GM12878 (cell line): Measurements from ENCODE around the gene STXBP2. TPM values are rescaled to one million over a fixed set of nuclear protein-coding genes. Genes with fewer than 3 reads are reported as not detected.

Experiments
- CREB1 ChIP-seq: IDR thresholded peaks from 2 replicates; pipeline ENCODE4 v1.6.1; 2012; ENCODE audit warnings: low read depth, mild to moderate bottlenecking, inconsistent platforms
- CUX1 ChIP-seq: IDR thresholded peaks from 2 replicates; pipeline ENCODE4 v1.6.1; 2012; ENCODE audit warnings: improper control_type of control experiment, low read depth, low read length; ENCODE audit not compliant: insufficient replicate concordance
- EED ChIP-seq: sonication (generic); IDR thresholded peaks from 2 replicates; pipeline ENCODE4 v1.6.1; 2016; ENCODE audit warnings: antibody characterized with exemption, low read depth
- EP300 ChIP-seq, 2 experiments: fragments of 150-350 bp in 1 of 2; IDR thresholded peaks; 2 replicates each; pipeline ENCODE4 v1.6.1; 2011 to 2012; ENCODE audit warnings: low read depth in 2 of 2, low read length in 2 of 2, borderline replicate concordance in 1 of 2, improper control_type of control experiment in 1 of 2, inconsistent platforms in 1 of 2; ENCODE audit not compliant: control insufficient read depth in 1 of 2
- FOXM1 ChIP-seq: IDR thresholded peaks from 2 replicates; pipeline ENCODE4 v1.6.1; 2012; ENCODE audit warnings: low read depth, mild to moderate bottlenecking, inconsistent platforms, low read length, moderate library complexity
- HDAC6 ChIP-seq: fragments of 200-600 bp; sonication (generic); IDR thresholded peaks from one replicate; pipeline ENCODE4 v1.8.0; 2017; ENCODE audit warnings: antibody characterized with exemption; ENCODE audit not compliant: unreplicated experiment
- IKZF2 ChIP-seq, 2 experiments: fragments of 450-650 bp; IDR thresholded peaks; 2 replicates each; pipeline ENCODE4 v1.6.1; 2017; ENCODE audit warnings: mild to moderate bottlenecking in 2 of 2, moderate library complexity in 2 of 2
- MEF2B ChIP-seq: fragments of 450-650 bp; IDR thresholded peaks from 2 replicates; pipeline ENCODE4 v1.6.1; 2018; ENCODE audit warnings: mild to moderate bottlenecking, moderate library complexity; ENCODE audit not compliant: partially characterized antibody, poor library complexity, severe bottlenecking
- NFYB ChIP-seq: IDR thresholded peaks from 2 replicates; pipeline ENCODE4 v1.6.1; 2011; ENCODE audit warnings: low read depth, mild to moderate bottlenecking, low read length, improper control_type of control experiment, moderate library complexity; ENCODE audit not compliant: insufficient read depth
- NR2C1 ChIP-seq: fragments of 450-650 bp; IDR thresholded peaks from 2 replicates; pipeline ENCODE4 v1.6.1; 2017; ENCODE audit warnings: antibody characterized with exemption, mild to moderate bottlenecking, moderate library complexity
- RCOR1 ChIP-seq: conservative IDR thresholded peaks from 2 replicates; pipeline ENCODE4 v1.6.1; 2012; ENCODE audit warnings: low read depth, low read length, improper control_type of control experiment
- SRF ChIP-seq, 2 experiments: IDR thresholded peaks; 2 replicates each; pipeline ENCODE4 v1.6.1; 2011; ENCODE audit warnings: low read depth in 2 of 2, low read length in 2 of 2, mild to moderate bottlenecking in 1 of 2, moderate library complexity in 1 of 2
- SUZ12 ChIP-seq: fragments of 200-600 bp; sonication (generic); IDR thresholded peaks from one replicate; pipeline ENCODE4 v1.6.1; 2018; ENCODE audit warnings: antibody characterized with exemption, mild to moderate bottlenecking; ENCODE audit not compliant: unreplicated experiment
- TARDBP ChIP-seq: IDR thresholded peaks from 2 replicates; pipeline ENCODE4 v1.6.1; 2016; ENCODE audit warnings: borderline replicate concordance
- YY1 ChIP-seq: IDR thresholded peaks from 2 replicates; pipeline ENCODE4 v1.6.1; 2011; ENCODE audit warnings: low read depth, mild to moderate bottlenecking, low read length
- ZNF207 ChIP-seq: fragments of 450-650 bp; IDR thresholded peaks from 2 replicates; pipeline ENCODE4 v1.6.1; 2014; ENCODE audit warnings: antibody characterized with exemption, mild to moderate bottlenecking, borderline replicate concordance
- ZNF622 ChIP-seq: fragments of 450-650 bp; IDR thresholded peaks from 2 replicates; pipeline ENCODE4 v1.6.1; 2017; ENCODE audit warnings: mild to moderate bottlenecking, inconsistent platforms
- ZSCAN29 ChIP-seq: fragments of 450-650 bp; IDR thresholded peaks from 2 replicates; pipeline ENCODE4 v1.6.1; 2017; ENCODE audit warnings: mild to moderate bottlenecking, moderate library complexity
- polyA plus RNA-seq, 11 experiments: library from polyadenylated mRNA; depleted of rRNA in 4 of 11; unstranded in 6 of 11; stranded (reverse) in 5 of 11; fragments of >200 nt; fragmentation: Nextera tagmentation in 4 of 11; fragmentation: Illumina TruSeq in 1 of 11; extraction: Ambion mirVana in 4 of 11; extraction: Trizol in 1 of 11; gene quantifications; 1 replicate in 1 of 11; 2 replicates in 10 of 11; pipeline versions ENCODE4 v1.2.1 to v1.2.3, GENCODE V29; 2011 to 2016; ENCODE audit warnings: inconsistent platforms in 2 of 11, missing spikeins in 2 of 11, low read depth in 1 of 11
- total RNA-seq, 4 experiments: library from RNA; depleted of rRNA in 3 of 4; stranded (reverse); fragments of >200 nt in 3 of 4; fragmentation: Illumina TruSeq in 1 of 4; extraction: Trizol in 1 of 4; gene quantifications; 2 replicates each; pipeline versions ENCODE4 v1.2.1 to v1.2.3, GENCODE V29; 2013 to 2021

The STXBP2 gene
- total and polyA plus RNA-seq, 10 of the 15 experiments (the other 5 are each of a cell fraction or from before 2014, with no cell fraction given), result 2.6 to 111 (median 61.4) TPM

GRCh38 chr19:7652061-7652641, 15.2 kb downstream of the STXBP2 start (continued):
- no peak for TF ChIP-seq EP300 (IDR thresholded peaks at IDR 0.05; ENCODE audit: borderline replicate concordance in 1 of 2, control insufficient read depth in 1 of 2, low read depth in 2 of 2, low read length in 2 of 2)
- TF ChIP-seq TARDBP, result no peak
- TF ChIP-seq ZNF207, result peak; percentile 58; the same call in 1 of the 2 replicates
- peak; percentile 89 for TF ChIP-seq ZSCAN29
- 0 out of 2 replicates have a peak, but pooled peaks have one; percentile 31 for TF ChIP-seq EED
- TF ChIP-seq FOXM1, result peak; percentile 67
- no peak for TF ChIP-seq ZNF622
- TF ChIP-seq SRF (IDR thresholded peaks at IDR 0.05; ENCODE audit: low read depth in 2 of 2, low read length in 2 of 2), result 0 out of 4 replicates have a peak, but pooled peaks of 1 of the 2 experiments have one; percentile 12
- peak; percentile 60 to 70; a peak in 3 of 4 replicates for TF ChIP-seq IKZF2 (IDR thresholded peaks at IDR 0.05)
- TF ChIP-seq SUZ12, result no peak
- no peak for TF ChIP-seq CUX1
- no peak for TF ChIP-seq NFYB
- TF ChIP-seq RCOR1, result 0 out of 2 replicates have a peak, but pooled peaks have one; percentile 73
- peak; percentile 64 for TF ChIP-seq CREB1
- TF ChIP-seq MEF2B, result peak; percentile 65
- peak; percentile 76 for TF ChIP-seq NR2C1
- TF ChIP-seq YY1, result peak; percentile 74
- TF ChIP-seq HDAC6, result no peak
